Breast epithelium (tissue), 4 donors: Measurements from ENCODE around the gene REPIN1. TPM values are rescaled to one million over a fixed set of nuclear protein-coding genes. Genes with fewer than 3 reads are reported as not detected.
A peak's percentile ranks its signal among the peaks of the same experiment; 100 is the strongest.
"Not testable (repeated sequence)": the region's sequence is repeated elsewhere in the genome, so short reads cannot be mapped to it uniquely, and the experiment has no call there.

Experiments used
- DNase-seq, 2 donors: peaks; one replicate each; pipeline ENCODE4 v3.0.0-alpha.2; 2019; ENCODE audit warnings: low spot score in 2 of 2
- H3K27ac ChIP-seq, 2 donors: fragments of 200-600 bp; sonication (generic) in 1 of 2; one replicate each; pipeline ENCODE4 v1.5.1; 2016 to 2019; ENCODE audit warnings: mild to moderate bottlenecking in 1 of 2
- H3K27me3 ChIP-seq, 2 donors: fragments of 200-600 bp; sonication (generic) in 1 of 2; one replicate each; pipeline versions ENCODE4 v1.5.1 to v1.6.0; 2017 to 2019; ENCODE audit warnings: control low read depth in 1 of 2, mild to moderate bottlenecking in 1 of 2
- H3K36me3 ChIP-seq: fragments of 200-600 bp; one replicate; pipeline ENCODE4 v1.5.1; 2019
- H3K4me1 ChIP-seq, 2 donors: fragments of 200-600 bp; sonication (generic); one replicate each; pipeline ENCODE4 v1.5.1; 2016 to 2019; ENCODE audit warnings: control low read depth in 1 of 2
- H3K4me3 ChIP-seq, 3 donors: fragments of 200-600 bp; sonication (generic); 1 replicate in 2 of 3; 2 replicates in 1 of 3; pipeline ENCODE4 v1.5.1; 2016 to 2019; ENCODE audit warnings: mild to moderate bottlenecking in 3 of 3, moderate library complexity in 2 of 3
- H3K9me3 ChIP-seq, 2 donors: fragments of 200-600 bp; sonication (generic) in 1 of 2; one replicate each; pipeline ENCODE4 v1.5.1; 2016 to 2019; ENCODE audit warnings: control low read depth in 1 of 2
- CTCF ChIP-seq, 3 donors: fragments of 450-650 bp; IDR thresholded peaks; one replicate each; pipeline ENCODE4 v1.5.1; 2016 to 2017; ENCODE audit warnings: antibody characterized with exemption in 3 of 3, mild to moderate bottlenecking in 3 of 3, moderate library complexity in 3 of 3
- POLR2A ChIP-seq: fragments of 450-650 bp; IDR thresholded peaks from one replicate; pipeline ENCODE4 v1.6.1; 2016; ENCODE audit warnings: antibody characterized with exemption, mild to moderate bottlenecking, moderate library complexity
- POLR2AphosphoS5 ChIP-seq, 3 donors: sonication (generic); formaldehyde crosslinking; IDR thresholded peaks; one replicate each; pipeline ENCODE4 v1.6.1; 2017; ENCODE audit warnings: antibody characterized with exemption in 3 of 3
- intact Hi-C: fragments of 100-400 bp; cut with DNase I; formaldehyde crosslinking; loops from one replicate; pipeline ENCODE4 v1.15.1; 2023; ENCODE audit warnings: low total_unique reads
- total RNA-seq, 3 donors: library from RNA; depleted of rRNA; stranded (reverse); fragments of >200 nt; gene quantifications; one replicate each; pipeline ENCODE4 v1.1.0, GENCODE V29; 2016

The REPIN1 gene
- total RNA-seq, 3 donors from 2014 or later, result 43.7 to 70.8 (median 68.2) TPM

- Histone ChIP-seq H3K4me1 (peaks cover 0 to 11% of the 10 kb centered on the region in 2 donors), H3K36me3 (no peaks in the 10 kb centered on the region), H3K27ac (no peak overlapping the region), H3K4me3 (no peak overlapping the region), H3K9me3 (no peaks in the 10 kb centered on the region), H3K27me3 (no peaks in the 10 kb centered on the region)
- intact Hi-C loops, result no loop called here
- TF ChIP-seq POLR2A, result no peak
- no peak for TF ChIP-seq CTCF (IDR thresholded peaks at IDR 0.05)
- TF ChIP-seq POLR2AphosphoS5 (IDR thresholded peaks at IDR 0.05), result no peak
- peak in 1 of 2 donors; percentile 27 for DNase-seq
These were observed 16.7 kb downstream of the REPIN1 start for GRCh38 chr7:150385302-150385723.

- H3K27me3 ChIP-seq, H3K9me3 ChIP-seq, H3K27ac ChIP-seq, intact Hi-C loops, H3K36me3 ChIP-seq, H3K4me3 ChIP-seq: not testable (repeated sequence)
- H3K4me1 ChIP-seq, result peaks cover 0 to 11% of the 10 kb centered on the region in 2 donors
- DNase-seq, result peak in 1 of 2 donors; percentile 10
These were observed 17.3 kb downstream of the REPIN1 start for GRCh38 chr7:150385884-150386283.

GRCh38 chr7:150388306-150388705 lies 19.7 kb downstream of the REPIN1 start:
- no peaks in the 10 kb centered on the region for H3K9me3 ChIP-seq
- intact Hi-C loops, result no loop called here

GRCh38 chr7:150388709-150389531 lies 20.3 kb downstream of the REPIN1 start:
- intact Hi-C loops, result no loop called here
- DNase-seq, result peak; percentile 69 to 82
- H3K27ac ChIP-seq, result peak overlapping the region; percentile 41 to 55

More at GRCh38 chr7:150388306-150388705, 19.7 kb downstream of the REPIN1 start:
- Histone ChIP-seq H3K27me3 (no peaks in the 10 kb centered on the region), H3K4me3 (no peak overlapping the region), H3K27ac (peak overlapping the region; percentile 41 to 55), H3K4me1 (peaks cover 0 to 4% of the 10 kb centered on the region in 2 donors), H3K36me3 (no peaks in the 10 kb centered on the region)
- no peak for DNase-seq
- no peak for TF ChIP-seq POLR2AphosphoS5 (IDR thresholded peaks at IDR 0.05)
- no peak for TF ChIP-seq CTCF (IDR thresholded peaks at IDR 0.05)
- no peak for TF ChIP-seq POLR2A

DNA sequence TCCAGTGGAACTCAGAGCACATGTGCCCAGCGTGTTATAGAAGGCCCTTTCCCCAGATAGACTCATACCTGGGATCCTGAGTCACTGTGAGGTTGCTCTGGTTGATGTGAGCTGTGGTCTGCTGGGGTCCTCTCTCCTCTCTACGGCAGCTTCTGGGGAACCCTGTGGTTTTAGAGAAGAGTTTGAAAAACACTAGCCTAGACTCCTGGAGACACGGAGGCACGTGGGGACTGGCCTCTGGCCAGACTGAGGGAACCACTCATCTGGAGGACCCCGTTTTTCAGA lies 20.9 kb downstream of the REPIN1 start:
- no peak for TF ChIP-seq POLR2A
- no peak for TF ChIP-seq CTCF (IDR thresholded peaks at IDR 0.05)
- no peak for TF ChIP-seq POLR2AphosphoS5 (IDR thresholded peaks at IDR 0.05)
- H3K36me3 ChIP-seq, result no peaks in the 10 kb centered on the region
- H3K9me3 ChIP-seq, result no peaks in the 10 kb centered on the region
- H3K27ac ChIP-seq, result no peak overlapping the region
- H3K27me3 ChIP-seq, result no peaks in the 10 kb centered on the region
- intact Hi-C loops, result no loop called here
- no peak for DNase-seq
- no peaks in the 10 kb centered on the region for H3K4me1 ChIP-seq
- no peak overlapping the region for H3K4me3 ChIP-seq

More at GRCh38 chr7:150388709-150389531, 20.3 kb downstream of the REPIN1 start:
- no peak overlapping the region for H3K4me3 ChIP-seq
- no peaks in the 10 kb centered on the region for H3K27me3 ChIP-seq
- TF ChIP-seq CTCF (IDR thresholded peaks at IDR 0.05) (peak; percentile 51 to 92 (median 69)), POLR2A (no peak), POLR2AphosphoS5 (IDR thresholded peaks at IDR 0.05) (peak in 2 of 3 donors; percentile 29 to 63)
- no peaks in the 10 kb centered on the region for H3K36me3 ChIP-seq
- no peaks in the 10 kb centered on the region for H3K9me3 ChIP-seq
- no peaks in the 10 kb centered on the region for H3K4me1 ChIP-seq
